HG03457 (cell line): Measurements from ENCODE around the gene THSD4.
"Not testable (repeated sequence)": the region's sequence is repeated elsewhere in the genome, so short reads cannot be mapped to it uniquely, and the experiment has no call there.

Source experiments
- ATAC-seq: cut with Tn5 transposase; IDR thresholded peaks from one replicate; pipeline ENCODE4 v1.9.1; 2021; ENCODE audit warnings: moderate number of reproducible peaks; ENCODE audit not compliant: unreplicated experiment

Gene THSD4

DNA sequence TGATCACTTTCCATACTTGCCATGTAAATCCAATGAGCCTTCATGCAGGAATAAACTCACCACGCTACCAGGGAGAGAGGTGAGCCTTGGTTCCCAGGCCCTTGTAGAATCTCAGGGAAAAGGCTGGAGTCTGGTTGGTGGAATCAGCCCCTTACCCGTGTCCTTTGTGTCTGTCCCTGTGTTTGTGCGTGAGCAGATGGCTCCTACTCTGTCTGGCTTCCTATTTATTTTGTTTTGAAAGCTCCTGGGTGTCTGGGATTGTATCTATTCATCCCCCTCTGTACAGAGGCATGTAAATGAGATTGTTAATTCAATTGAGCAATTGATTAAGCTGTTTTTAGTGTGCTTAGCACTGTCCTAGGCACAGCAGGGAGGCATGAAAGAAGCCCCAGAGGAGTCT is 278.1 kb downstream of the THSD4 start:
- ATAC-seq: no peak

DNA sequence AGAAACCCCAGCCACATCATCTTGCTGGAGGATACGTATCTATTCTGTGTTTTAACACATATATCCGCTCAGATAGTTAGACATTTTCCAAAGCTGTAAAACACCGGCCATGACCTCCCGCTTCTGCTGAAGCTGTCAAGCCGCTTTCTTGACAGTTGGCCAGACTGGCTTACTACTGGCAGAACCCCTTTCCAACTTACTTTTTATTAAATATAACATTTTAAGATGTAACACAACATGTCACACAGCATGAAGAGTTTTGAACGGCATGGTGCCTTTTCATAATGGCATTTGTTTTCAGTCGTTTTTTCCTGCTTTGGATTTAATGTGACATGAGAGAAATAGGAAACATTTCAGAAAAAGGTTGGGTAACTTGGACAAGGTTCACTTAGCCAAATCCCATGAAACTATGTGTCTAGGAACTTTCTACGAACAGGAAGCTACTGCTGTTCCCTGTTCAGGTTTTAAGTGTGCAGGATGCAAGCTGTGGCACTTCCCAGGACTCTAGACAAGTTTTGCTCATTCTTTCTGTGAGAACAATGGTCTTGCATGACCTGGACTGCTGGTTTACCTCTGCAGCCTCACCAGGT is 281.4 kb downstream of the THSD4 start:
- ATAC-seq: no peak

DNA sequence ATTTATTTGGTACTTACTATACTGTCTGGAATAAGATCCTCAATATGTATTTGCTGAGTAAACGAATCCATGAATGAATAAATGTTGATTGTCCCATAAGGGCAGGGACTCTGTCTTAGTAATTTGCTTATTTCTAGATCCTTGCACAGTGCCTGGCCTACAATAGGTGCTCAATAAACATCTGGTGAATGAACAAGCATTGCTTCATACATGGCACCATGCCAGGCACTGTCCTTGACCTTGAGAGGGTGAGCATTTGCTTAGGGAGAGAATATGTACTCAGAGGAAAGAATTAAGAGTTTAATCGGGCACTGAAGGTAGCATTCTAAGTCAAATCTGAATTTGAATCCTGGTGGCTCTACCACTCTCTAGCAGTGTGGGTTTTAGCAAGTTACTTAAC is 282.1 kb downstream of the THSD4 start:
- no peak for ATAC-seq

DNA sequence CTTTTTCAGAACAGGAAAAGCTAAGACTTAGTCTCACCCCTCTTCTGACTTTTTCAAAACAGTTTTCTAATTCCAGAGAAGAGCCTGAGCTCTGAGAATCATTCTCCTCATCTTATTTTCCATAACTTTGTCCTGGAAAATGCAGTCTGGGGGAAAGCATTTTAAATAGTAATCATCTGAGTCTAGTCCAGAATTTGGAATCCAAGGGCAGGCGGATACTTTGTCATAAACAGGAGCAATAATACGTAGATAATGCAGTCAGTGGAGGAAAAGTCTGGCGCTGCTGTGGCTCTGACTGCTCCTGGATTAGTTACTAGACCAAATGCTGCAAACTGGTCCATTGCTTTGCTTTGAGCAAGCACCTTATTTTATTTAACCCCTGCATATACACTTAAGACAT is 285.0 kb downstream of the THSD4 start:
- ATAC-seq: no peak

DNA sequence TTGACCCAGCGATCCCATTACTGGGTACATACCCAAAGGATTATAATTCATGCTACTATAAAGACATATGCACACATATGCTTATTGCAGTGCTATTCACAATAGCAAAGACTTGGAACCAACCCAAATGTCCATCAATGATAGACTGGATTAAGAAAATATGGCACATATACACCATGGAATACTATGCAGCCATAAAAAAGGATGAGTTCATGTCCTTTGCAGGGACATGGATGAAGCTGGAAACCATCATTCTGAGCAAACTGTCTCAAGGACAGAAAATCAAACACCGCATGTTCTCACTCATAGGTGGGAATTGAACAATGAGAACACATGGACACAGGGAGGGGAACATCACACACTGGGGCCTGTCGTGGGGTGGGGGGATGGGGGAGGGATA is 286.5 kb downstream of the THSD4 start:
- ATAC-seq: not testable (repeated sequence)

DNA sequence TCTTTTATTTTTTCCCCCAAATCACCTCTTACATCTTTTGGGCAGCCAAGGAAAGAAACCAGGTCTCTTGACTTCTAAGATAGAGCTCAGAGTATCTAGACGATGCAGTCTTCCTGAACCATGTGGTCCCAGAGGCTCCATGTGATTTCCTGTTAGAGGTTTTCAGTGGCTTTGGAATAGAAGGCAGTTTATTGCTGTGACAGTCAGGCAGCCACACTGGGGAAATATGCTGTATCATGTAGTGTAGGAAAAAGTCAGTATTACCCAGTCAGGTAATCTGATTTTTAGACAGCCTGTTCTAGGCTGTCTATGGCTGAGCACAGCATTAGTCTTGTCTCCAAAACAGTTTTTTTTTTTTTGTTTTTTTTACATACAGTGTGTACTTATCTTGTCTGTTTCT is 294.3 kb downstream of the THSD4 start:
- ATAC-seq: no peak

DNA sequence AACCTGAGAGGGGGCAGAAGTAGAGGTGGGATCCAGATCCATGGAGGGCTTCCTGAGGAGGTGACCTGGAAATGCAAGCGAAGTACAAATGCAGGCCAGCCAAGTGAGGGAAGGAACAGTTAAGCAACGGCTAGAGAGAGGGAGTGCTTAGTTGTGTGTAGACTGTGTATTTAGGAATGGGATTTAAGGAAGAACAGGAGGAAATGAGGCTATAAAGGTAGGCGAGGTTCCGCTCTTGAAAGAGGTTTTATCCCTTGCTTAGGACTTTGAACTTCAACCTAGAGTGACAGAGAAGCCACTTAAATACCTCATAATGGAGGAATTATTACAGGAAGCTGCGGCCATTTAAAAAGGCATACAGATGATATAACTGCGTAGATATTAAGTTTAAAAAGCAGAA is 295.1 kb downstream of the THSD4 start:
- no peak for ATAC-seq

DNA sequence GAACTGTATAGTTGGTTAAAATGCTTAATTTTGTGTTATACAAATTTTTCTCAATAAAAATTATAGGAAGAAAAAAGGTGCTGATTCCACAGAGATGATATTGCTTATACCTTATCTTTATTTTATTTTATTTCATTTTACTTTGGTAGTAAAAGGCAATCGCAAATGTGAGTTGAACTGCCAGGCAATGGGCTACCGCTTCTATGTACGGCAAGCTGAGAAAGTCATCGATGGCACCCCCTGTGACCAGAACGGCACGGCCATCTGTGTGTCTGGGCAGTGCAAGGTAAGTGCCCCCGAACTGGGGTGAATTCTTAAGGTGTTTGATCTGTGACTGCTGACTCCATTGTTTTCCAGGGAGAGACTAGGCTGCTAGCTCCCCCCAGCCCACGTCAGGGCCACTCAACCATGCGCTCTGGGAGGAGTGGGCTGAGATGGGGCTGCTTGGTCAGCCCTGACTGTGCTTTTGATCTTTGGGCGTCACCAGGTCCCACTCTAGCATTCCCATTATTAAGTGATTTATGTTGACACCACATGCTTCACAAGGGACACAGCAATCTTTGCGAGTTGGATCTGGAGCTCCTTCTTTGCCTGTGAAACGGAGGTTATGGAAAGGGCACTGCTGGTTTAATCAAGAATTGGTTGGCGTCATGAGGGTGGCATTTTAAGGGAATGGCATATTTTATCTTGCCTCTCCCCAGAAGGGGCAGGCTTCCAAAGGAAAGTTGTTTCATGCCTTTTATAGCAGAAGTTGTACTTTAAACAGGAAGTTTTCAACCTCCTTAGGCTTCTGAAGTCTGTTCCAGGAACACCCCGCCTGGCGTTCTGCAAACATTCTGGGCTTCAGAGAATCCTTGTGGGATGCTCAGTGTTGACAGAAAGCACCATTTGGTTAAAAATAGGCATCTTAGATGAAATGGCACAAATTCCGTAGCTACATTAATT is 296.5 kb downstream of the THSD4 start:
- no peak for ATAC-seq

DNA sequence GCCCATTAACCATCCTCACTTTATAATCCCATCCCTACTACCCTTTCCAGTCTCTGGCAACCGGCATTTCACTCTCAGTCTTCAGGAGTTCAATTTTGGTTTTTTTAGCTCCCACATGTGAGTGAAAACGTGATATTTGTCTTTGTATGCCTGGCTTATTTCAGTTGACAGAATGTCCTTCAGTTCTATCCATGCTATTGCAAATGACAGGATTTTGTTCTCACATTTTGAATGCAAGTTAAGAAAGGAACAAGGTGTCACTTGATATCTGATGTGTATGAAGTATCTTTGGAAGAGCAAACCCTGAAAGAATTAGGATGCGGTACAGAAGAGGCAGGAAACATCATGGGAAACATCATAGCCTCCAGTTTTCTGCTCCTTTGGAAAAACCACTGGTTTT is 298.1 kb downstream of the THSD4 start:
- no peak for ATAC-seq

DNA sequence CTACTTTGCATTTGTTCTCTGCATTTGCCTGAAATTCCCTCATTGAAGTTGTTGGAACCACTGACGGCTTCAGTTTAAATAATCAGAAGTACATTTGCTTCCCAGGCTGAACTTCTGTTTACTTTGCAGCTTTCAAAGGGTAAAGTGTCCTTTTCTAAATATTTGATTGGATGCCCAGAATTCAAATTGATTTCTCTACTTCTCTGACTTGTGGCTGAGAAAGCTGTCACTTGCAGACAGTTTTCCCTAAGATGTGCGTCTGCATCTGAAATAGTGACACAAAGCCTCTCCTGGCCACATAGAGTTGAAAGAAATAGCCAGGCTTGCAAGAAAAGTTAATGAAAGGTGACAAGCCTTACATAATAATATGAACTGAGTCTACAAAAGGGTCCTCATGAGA is 299.6 kb downstream of the THSD4 start:
- no peak for ATAC-seq

DNA sequence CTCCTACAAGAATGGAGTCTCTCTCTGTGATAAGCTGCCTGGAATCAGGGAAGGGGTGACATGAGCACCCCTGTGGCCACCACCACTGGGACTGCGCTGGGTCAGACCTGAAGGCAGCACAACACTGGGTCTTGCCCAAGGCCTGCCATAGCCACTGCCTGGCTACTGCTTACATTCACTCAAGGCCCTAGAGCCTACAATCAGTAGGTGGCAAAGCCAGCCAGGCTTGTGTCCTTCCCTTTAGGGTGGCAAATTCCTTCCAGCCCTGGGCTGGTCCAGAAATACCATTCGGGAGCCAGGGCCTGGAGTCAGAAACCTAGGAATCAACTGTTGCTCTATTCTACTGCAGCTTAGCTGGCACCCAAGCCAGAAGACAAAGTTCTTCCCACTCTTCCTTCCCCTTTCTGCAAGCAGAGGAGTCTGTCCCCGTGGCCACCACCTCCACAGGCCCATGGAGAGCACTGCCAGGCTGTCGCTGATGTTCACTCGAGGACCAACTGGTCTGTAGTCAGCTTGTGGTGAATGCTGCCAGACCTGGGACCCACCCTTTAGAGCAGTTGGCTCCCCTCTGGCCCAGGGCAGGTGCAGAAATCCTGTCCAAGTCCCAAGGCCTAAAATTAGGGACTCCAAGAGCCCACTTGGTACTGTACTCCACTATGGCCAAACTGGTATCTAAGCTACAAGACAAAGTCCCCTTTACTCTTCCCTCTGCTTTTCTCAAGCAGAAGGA is 307.4 kb downstream of the THSD4 start:
- ATAC-seq: no peak

DNA sequence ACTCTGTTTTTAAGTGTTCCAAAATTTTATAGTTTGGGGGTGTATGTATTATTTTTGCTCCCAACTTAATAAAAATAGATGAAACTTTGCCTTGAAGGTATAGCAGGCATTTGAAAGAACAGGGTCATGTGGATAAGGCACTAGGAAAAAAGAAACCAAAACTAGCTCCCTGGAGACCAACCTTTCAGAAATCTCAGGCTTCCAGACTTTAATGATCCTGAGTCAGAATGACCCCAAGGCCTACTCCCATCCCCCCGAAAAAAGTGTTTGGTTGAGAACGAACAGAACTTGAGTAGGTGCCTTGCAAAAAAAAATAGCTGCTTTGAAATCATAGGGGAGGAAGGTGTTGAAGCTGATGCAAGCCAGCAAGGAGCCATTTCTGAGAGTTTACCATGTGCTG is 309.5 kb downstream of the THSD4 start:
- no peak for ATAC-seq

DNA sequence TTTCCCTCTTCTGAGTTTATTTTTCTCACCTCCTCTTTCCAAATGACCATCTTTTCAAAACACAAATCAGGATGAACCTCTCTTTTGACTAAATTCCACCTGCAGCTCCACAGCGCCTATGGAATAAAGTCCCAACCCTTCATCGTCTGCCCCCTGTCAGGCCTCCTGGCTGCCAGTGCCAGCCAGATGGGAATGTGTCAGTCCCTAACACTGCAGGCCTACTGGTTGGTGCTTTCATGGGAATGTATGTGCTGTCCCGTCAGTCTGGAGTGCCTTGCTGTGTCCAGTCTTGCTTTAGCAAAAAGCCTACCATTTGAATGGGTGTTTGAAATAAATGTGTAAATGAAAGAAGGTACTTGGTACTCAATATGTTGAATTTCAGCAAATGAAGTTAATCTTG is 310.1 kb downstream of the THSD4 start:
- ATAC-seq: no peak

DNA sequence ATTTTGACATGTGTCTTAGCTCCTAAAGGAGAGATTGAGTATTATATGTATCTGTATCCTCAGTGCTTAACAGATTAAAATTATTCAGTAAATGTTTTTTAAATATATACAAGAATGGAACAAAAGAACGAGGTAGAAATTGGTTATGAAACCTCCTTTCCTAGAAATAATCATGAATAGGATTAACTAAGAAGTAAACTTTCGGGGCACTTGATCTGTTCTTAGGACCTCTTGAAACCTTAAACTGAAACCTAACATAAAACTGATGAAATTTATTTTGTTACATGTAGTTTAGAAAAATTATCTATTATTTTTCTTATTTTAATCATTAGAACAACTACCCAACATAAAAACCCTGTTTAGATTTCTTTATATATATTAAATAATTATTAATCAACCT is 311.5 kb downstream of the THSD4 start:
- ATAC-seq: no peak

DNA sequence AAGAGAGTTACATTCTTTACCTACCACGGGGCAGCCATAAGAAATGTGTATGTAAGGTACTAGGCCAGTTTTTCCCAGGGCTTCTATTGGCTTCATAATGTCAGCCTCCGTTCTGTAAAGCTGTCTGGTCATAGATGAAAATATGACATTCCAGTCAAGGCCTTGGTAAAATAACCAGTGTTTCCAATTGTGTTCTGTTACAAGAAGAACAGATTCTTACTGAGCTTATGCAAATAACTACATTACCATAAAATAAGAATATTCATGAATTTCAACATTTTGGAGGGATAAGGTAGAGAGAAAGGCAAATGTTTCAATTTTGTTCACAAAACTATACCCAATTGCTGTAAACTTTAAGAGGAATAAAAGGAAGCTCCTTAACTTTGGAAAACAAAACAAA is 315.5 kb downstream of the THSD4 start:
- no peak for ATAC-seq

DNA sequence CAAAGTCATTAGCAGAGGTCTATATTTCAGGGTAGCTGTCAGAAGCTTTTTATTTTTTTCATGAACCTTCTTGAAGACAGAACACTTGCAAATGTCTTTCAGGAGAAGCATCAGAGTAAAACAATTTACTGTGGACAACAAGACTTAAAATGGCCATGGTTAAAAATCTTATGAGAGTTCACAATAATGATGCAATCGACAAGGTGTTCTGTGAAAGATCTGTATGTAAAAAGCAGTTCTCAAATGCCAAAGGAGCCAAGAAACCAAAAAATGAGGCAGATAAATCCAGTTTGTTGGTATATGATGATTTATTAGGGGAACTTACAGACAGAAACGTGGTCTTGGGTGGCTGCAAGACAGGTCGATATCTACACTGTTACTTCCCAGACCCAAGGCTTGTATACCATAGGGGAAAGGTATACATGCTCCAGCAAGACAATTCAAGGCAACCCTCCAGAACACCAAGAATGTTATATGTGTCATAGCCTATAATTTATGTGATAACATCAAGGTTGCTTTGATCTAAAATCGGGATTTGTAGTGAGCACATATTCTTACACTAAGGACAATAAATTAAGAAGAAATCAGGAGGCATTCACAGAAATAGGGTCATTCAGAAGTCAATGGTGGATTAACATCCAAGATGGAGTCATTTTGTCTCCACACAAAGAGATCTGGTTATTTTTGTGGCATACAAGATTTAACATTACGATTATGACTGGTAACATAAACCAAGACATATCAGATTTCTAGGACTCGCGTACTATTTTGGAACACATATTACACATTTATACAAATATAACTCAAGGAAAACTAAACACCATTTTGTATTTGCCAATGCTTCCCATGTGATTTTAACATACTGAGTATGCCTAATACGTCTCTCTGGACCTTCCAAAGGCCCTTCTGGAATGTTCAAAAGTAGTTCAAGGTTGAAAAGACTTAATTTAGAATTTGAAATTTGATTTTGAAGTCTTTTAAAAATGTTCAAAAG is 316.4 kb downstream of the THSD4 start:
- no peak for ATAC-seq

DNA sequence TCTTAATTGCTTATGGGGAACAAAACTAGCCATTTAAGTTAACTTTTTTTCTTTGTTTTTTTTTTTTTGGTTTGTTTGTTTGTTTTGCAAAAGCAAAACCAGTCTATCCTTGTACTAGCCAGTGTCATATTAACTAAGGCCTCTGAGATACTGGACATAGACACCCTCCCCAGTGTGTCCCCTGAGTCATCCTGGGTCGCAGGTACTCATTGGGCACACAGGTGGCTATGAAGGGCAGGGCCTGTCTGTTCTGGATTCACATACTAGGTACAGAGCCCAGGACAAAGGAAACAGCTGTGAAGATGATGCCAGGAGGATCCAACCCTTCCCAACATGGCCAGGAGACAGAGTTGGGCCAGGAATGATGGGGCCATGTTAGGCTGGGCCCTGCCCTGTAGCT is 318.1 kb downstream of the THSD4 start:
- no peak for ATAC-seq

DNA sequence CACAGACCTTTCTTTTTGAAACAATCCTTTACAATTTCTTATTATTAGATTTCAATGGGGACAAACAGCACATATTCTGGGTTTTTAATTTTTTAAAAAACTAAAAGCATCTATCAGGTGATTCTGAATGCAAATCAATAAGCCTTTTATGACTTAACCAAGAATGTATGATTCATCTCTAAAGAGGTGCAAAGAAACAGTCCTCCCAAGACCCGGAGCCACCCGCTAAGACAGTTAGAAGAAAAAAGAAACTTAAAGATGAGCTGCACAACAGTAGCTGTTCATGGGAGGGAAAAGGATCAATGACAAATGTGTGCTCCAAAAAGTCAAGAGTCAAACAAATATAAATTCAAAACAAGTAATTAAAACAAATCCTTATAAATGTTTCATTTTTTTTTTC is 319.5 kb downstream of the THSD4 start:
- ATAC-seq: no peak

DNA sequence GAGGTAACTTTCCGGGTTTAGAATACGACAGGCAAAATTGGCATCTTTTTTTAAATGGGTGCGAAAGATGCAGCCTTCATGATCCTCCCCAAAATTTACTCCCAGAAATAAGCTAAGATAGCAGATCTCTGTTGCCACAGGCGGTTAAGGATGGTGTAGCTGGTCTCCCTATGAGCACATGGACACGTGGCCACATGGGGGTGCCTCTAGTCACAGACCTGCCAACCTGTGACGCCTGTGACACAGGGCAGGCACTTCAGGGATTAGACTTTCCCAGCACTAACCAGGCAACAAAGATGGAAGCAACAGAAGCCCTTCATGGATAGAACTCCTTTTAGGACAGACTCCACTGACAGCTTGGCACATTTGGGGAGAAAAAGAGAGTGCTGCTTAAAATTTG is 320.3 kb downstream of the THSD4 start:
- no peak for ATAC-seq

DNA sequence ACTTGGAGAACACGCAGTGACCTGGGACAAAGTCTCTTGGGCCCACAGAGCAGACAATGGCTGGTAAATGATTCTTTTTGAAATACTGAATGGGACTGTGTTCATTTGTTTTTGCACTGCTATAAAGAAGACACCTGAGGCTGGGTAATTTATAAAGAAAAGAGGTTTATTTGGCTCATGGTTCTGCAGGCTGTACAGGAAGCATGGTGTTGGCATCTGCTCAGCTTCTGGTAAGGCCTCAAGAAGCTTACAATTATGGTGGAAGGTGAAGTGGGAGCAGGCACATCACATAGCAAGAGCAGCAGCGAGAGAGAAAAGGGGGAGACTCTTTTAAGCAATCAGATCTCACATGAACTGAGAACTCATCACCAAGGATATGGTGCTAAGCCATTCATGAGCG is 321.6 kb downstream of the THSD4 start:
- ATAC-seq: no peak

DNA sequence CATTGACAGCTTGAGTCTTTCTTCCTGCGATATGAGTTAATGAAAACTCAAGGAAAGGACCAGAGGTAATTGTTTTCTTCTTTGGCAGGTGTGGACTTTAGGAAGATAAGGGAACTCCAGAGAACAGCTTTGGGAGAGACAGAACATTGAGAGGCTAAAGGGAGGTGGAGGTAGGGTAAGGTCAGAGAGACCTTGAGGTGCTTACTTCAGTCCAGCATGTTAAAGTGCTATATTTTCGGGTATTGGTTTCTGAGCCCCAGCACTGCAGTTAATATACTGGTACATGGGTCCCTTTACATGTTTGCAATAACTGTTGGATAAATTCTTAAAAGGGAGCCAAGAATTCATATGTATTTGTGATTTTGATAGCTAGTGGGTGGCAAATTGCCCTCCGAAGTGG is 322.1 kb downstream of the THSD4 start:
- no peak for ATAC-seq
